ENCODE measurements around the gene HOOK2.
A peak's percentile ranks its signal among the peaks of the same experiment; 100 is the strongest.

HOOK2 gene

GRCh38 chr19:12783291-12783848, 8.0 kb upstream of the HOOK2 start:
- no peak for DNase-seq (ENCODE audit: low spot score)

GRCh38 chr19:12782424-12783290, 7.3 kb upstream of the HOOK2 start:
- DNase-seq (ENCODE audit: low spot score) = peak; percentile 89

- DNase-seq (ENCODE audit: low spot score) = no peak
These were observed 6.7 kb upstream of the HOOK2 start for GRCh38 chr19:12782174-12782423.

- DNase-seq (ENCODE audit: low spot score) = peak; percentile 67
These were observed 4.0 kb upstream of the HOOK2 start for GRCh38 chr19:12779162-12779993.

- DNase-seq (ENCODE audit: low spot score) = no peak
These were observed 3.5 kb upstream of the HOOK2 start for GRCh38 chr19:12778905-12779161.

GRCh38 chr19:12778017-12778904, 2.9 kb upstream of the HOOK2 start:
- DNase-seq (ENCODE audit: low spot score) = peak; percentile 83

GRCh38 chr19:12777217-12778016, 2.1 kb upstream of the HOOK2 start:
- DNase-seq (ENCODE audit: low spot score) = peak; percentile 89

GRCh38 chr19:12773571-12773970, 1.8 kb downstream of the HOOK2 start:
- no peak for DNase-seq (ENCODE audit: low spot score)

- DNase-seq (ENCODE audit: low spot score) = peak; percentile 38
These were observed 3.0 kb downstream of the HOOK2 start for GRCh38 chr19:12772323-12772722.

- no peak for DNase-seq (ENCODE audit: low spot score)
These were observed 4.4 kb downstream of the HOOK2 start for GRCh38 chr19:12770922-12771321.

- no peak for DNase-seq (ENCODE audit: low spot score)
These were observed 5.7 kb downstream of the HOOK2 start for GRCh38 chr19:12769689-12770088.

- no peak for DNase-seq (ENCODE audit: low spot score)
These were observed 7.7 kb downstream of the HOOK2 start for GRCh38 chr19:12767666-12768065.

GRCh38 chr19:12767150-12767549, 8.2 kb downstream of the HOOK2 start:
- DNase-seq (ENCODE audit: low spot score) = no peak

GRCh38 chr19:12766051-12766521, 9.3 kb downstream of the HOOK2 start:
- peak; percentile 90 for DNase-seq (ENCODE audit: low spot score)

GRCh38 chr19:12764698-12765097, 10.7 kb downstream of the HOOK2 start:
- no peak for DNase-seq (ENCODE audit: low spot score)

- DNase-seq (ENCODE audit: low spot score) = no peak
These were observed 12.3 kb downstream of the HOOK2 start for GRCh38 chr19:12763100-12763499.

- DNase-seq (ENCODE audit: low spot score) = no peak
These were observed 15.7 kb downstream of the HOOK2 start for GRCh38 chr19:12759686-12760085.

GRCh38 chr19:12757544-12758274, 17.6 kb downstream of the HOOK2 start:
- peak; percentile 92 for DNase-seq (ENCODE audit: low spot score)

GRCh38 chr19:12756150-12756883, 19.0 kb downstream of the HOOK2 start:
- no peak for DNase-seq (ENCODE audit: low spot score)
